Measurements from ENCODE around the gene PDCD10.
A peak's percentile ranks its signal among the peaks of the same experiment; 100 is the strongest.

The PDCD10 gene

DNA sequence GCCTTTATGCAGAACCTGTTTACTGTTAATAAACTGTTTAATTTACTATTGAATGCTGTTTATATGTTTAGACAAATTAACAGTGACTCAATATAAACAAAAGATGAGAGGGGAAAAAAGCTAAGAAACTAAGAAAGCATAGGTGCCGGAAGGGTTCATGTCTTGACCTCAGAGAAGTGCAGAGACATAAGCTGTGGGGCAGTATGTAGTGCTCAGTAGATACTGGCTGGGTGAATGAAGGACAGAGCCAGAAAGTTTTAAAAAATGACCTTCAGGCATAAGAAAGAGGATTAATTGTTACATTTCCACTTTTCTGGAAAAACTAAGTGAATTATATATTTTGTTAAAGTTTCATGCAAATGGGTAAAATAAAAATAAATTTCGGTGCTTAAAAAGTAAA is 15.0 kb upstream of the PDCD10 start:
- Histone ChIP-seq H3K9me3 (ENCODE audit: severe bottlenecking) (no peaks in the 10 kb centered on the region), H3K36me3 (no peaks in the 10 kb centered on the region), H3K4me3 (ENCODE audit: low read depth, low read length) (no peak overlapping the region), H3K27ac (no peak overlapping the region), H3K27me3 (ENCODE audit: insufficient read depth, low read depth, severe bottlenecking) (no peaks in the 10 kb centered on the region)
- DNase-seq: no peak
- TF ChIP-seq, protein P1, sequence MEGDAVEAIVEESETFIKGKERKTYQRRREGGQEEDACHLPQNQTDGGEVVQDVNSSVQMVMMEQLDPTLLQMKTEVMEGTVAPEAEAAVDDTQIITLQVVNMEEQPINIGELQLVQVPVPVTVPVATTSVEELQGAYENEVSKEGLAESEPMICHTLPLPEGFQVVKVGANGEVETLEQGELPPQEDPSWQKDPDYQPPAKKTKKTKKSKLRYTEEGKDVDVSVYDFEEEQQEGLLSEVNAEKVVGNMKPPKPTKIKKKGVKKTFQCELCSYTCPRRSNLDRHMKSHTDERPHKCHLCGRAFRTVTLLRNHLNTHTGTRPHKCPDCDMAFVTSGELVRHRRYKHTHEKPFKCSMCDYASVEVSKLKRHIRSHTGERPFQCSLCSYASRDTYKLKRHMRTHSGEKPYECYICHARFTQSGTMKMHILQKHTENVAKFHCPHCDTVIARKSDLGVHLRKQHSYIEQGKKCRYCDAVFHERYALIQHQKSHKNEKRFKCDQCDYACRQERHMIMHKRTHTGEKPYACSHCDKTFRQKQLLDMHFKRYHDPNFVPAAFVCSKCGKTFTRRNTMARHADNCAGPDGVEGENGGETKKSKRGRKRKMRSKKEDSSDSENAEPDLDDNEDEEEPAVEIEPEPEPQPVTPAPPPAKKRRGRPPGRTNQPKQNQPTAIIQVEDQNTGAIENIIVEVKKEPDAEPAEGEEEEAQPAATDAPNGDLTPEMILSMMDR (IDR thresholded peaks at IDR 0.05; ENCODE audit: low read depth, low read length): no peak

DNA sequence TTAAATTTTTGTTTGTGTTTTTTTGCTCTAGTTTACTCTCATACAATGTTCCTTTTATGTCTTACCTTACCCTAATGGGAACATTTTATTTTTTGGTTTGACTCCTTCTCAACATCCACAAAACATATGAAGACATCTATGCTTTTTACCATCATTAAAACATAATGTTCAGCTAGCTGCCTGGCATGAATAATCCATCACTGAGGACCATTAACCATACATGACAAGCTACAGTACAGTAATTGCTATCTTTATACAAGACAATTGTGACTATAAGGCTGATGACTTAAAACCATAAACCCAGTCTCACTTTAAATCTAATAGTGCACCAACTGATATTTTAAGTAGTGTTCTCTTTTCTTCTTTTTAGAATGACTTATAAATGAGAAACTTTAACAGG is 14.5 kb upstream of the PDCD10 start:
- TF ChIP-seq, protein P1 (IDR thresholded peaks at IDR 0.05; ENCODE audit: low read depth, low read length): no peak
- H3K36me3 ChIP-seq: no peaks in the 10 kb centered on the region
- H3K27ac ChIP-seq: no peak overlapping the region
- H3K27me3 ChIP-seq (ENCODE audit: insufficient read depth, low read depth, severe bottlenecking): no peaks in the 10 kb centered on the region
- no peak for DNase-seq
- H3K9me3 ChIP-seq (ENCODE audit: severe bottlenecking): no peaks in the 10 kb centered on the region
- H3K4me3 ChIP-seq (ENCODE audit: low read depth, low read length): no peak overlapping the region

- H3K9me3 ChIP-seq (ENCODE audit: severe bottlenecking): no peaks in the 10 kb centered on the region
- no peak overlapping the region for H3K4me3 ChIP-seq (ENCODE audit: low read depth, low read length)
- no peak for DNase-seq
- H3K27ac ChIP-seq: no peak overlapping the region
- no peaks in the 10 kb centered on the region for H3K27me3 ChIP-seq (ENCODE audit: insufficient read depth, low read depth, severe bottlenecking)
- TF ChIP-seq, protein P1 (IDR thresholded peaks at IDR 0.05; ENCODE audit: low read depth, low read length): no peak
- no peaks in the 10 kb centered on the region for H3K36me3 ChIP-seq
Measured at GRCh38 chr3:167743799-167744198, 9.1 kb upstream of the PDCD10 start.

GRCh38 chr3:167742338-167742737 is 7.6 kb upstream of the PDCD10 start:
- DNase-seq: no peak

GRCh38 chr3:167740961-167741587 is 6.4 kb upstream of the PDCD10 start:
- Histone ChIP-seq H3K4me3 (ENCODE audit: low read depth, low read length) (no peak overlapping the region), H3K36me3 (no peaks in the 10 kb centered on the region), H3K9me3 (ENCODE audit: severe bottlenecking) (no peaks in the 10 kb centered on the region), H3K27me3 (ENCODE audit: insufficient read depth, low read depth, severe bottlenecking) (no peaks in the 10 kb centered on the region), H3K27ac (no peak overlapping the region)
- peak; percentile 62 for DNase-seq
- TF ChIP-seq, protein P1 (IDR thresholded peaks at IDR 0.05; ENCODE audit: low read depth, low read length): peak; percentile 69

More at GRCh38 chr3:167742338-167742737, 7.6 kb upstream of the PDCD10 start:
- no peak overlapping the region for H3K4me3 ChIP-seq (ENCODE audit: low read depth, low read length)
- H3K36me3 ChIP-seq: no peaks in the 10 kb centered on the region
- no peaks in the 10 kb centered on the region for H3K27me3 ChIP-seq (ENCODE audit: insufficient read depth, low read depth, severe bottlenecking)
- H3K27ac ChIP-seq: no peak overlapping the region
- no peaks in the 10 kb centered on the region for H3K9me3 ChIP-seq (ENCODE audit: severe bottlenecking)
- TF ChIP-seq, protein P1 (IDR thresholded peaks at IDR 0.05; ENCODE audit: low read depth, low read length): no peak

Measured in WERI-Rb-1 (cell line).